ENCODE data around the gene STAU1.

STAU1 gene, protein sequence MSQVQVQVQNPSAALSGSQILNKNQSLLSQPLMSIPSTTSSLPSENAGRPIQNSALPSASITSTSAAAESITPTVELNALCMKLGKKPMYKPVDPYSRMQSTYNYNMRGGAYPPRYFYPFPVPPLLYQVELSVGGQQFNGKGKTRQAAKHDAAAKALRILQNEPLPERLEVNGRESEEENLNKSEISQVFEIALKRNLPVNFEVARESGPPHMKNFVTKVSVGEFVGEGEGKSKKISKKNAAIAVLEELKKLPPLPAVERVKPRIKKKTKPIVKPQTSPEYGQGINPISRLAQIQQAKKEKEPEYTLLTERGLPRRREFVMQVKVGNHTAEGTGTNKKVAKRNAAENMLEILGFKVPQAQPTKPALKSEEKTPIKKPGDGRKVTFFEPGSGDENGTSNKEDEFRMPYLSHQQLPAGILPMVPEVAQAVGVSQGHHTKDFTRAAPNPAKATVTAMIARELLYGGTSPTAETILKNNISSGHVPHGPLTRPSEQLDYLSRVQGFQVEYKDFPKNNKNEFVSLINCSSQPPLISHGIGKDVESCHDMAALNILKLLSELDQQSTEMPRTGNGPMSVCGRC

DNA sequence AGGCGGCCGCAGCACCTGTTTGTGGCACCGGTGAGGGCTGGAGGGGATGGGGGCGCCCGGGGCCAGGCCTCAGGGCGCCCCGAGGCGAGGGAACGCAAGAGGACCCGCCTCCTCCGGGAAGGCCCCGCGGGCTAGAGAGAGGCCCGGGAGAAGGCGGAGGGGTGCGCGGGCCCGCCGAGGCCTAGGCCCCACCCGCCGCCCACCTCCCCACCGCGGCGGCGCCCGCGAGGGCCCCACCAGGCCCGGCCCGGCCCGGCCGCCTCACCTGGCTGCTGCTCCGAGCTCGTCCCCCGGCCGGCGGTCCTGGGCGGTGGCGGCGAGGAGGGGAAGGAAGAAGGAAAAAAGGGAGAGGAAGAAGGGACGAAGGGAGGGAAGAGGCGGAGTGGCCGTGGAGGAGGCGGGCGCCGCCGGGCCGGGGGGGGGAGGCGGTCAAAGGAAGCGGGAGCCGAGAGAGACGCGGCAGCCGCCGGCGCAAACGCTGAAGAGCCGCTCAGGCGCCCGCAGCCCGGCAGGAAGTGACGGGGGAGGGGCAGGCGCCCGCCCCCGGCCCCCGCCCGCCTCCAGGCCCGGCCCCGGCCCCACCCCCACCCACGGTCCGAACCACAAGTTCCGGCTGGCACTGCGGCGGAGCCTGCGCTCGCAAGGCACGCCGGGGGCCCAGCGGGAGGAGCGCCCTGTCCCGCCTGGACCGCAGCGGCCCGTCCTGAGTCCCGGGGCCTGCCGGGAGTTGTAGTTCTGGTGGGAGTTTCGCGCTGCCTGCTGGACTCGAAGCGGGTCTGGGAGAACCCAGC lies at the start of gene STAU1:
TSS of gene STAU1 (minus strand) at position 484 of the 791 bp plus-strand sequence. CDS start 22,133 bp downstream, outside the sequence.
- Histone ChIP-seq H3K36me3 (ENCODE audit: insufficient read depth, low read length) (no peaks in the 10 kb centered on the region), H3K27me3 (ENCODE audit: insufficient read depth, low read length) (no peaks in the 10 kb centered on the region), H3K4me3 (ENCODE audit: low read depth, low read length) (peak within 1 kb of the TSS; percentile 84), H3K79me2 (ENCODE audit: control insufficient read depth, insufficient read depth, low read length, unreplicated experiment) (peaks cover 50% of the 10 kb centered on the region), H3K4me1 (ENCODE audit: control insufficient read depth, insufficient read depth, low read length, unreplicated experiment) (peaks cover 10% of the 10 kb centered on the region), H2AFZ (ENCODE audit: low read length, unreplicated experiment) (peak within 1 kb of the TSS; percentile 88), H3K27ac (ENCODE audit: low read depth, low read length) (peak within 1 kb of the TSS; percentile 56; the same call in 1 of the 2 replicates)

GRCh38 chr20:49237531-49237930 lies 49.4 kb upstream of the STAU1 start:
- no peak overlapping the region for H2AFZ ChIP-seq (ENCODE audit: low read length, unreplicated experiment)
- no peaks in the 10 kb centered on the region for H3K4me1 ChIP-seq (ENCODE audit: control insufficient read depth, insufficient read depth, low read length, unreplicated experiment)
- H3K4me3 ChIP-seq (ENCODE audit: low read depth, low read length), result no peak overlapping the region
- H3K27me3 ChIP-seq (ENCODE audit: insufficient read depth, low read length), result no peaks in the 10 kb centered on the region
- peaks cover 10% of the 10 kb centered on the region for H3K36me3 ChIP-seq (ENCODE audit: insufficient read depth, low read length)
- H3K79me2 ChIP-seq (ENCODE audit: control insufficient read depth, insufficient read depth, low read length, unreplicated experiment), result no peaks in the 10 kb centered on the region
- H3K27ac ChIP-seq (ENCODE audit: low read depth, low read length), result no peak overlapping the region

GRCh38 chr20:49236301-49236700 lies 48.2 kb upstream of the STAU1 start:
- Histone ChIP-seq H3K4me1 (ENCODE audit: control insufficient read depth, insufficient read depth, low read length, unreplicated experiment) (no peaks in the 10 kb centered on the region), H3K4me3 (ENCODE audit: low read depth, low read length) (no peak overlapping the region), H3K79me2 (ENCODE audit: control insufficient read depth, insufficient read depth, low read length, unreplicated experiment) (no peaks in the 10 kb centered on the region), H3K27me3 (ENCODE audit: insufficient read depth, low read length) (no peaks in the 10 kb centered on the region), H2AFZ (ENCODE audit: low read length, unreplicated experiment) (no peak overlapping the region), H3K27ac (ENCODE audit: low read depth, low read length) (no peak overlapping the region), H3K36me3 (ENCODE audit: insufficient read depth, low read length) (peaks cover 14% of the 10 kb centered on the region)

DNA sequence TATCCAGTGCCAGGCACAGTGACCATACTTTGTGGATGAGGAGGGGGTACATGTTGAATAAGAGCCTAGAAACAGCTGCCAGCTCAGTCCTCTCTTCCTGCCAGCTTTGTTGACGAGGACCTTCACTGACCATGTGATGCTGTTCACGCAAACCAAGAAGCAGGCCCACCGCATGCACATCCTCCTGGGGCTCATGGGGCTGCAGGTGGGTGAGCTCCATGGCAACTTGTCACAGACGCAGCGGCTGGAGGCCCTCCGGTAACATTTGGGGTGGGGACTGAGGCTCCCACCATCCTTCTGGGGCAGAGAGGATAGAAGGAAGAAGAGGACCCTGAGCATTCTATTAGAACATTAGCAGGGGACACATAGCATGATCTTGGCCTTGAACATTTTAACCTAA lies 46.7 kb upstream of the STAU1 start:
- H3K4me3 ChIP-seq (ENCODE audit: low read depth, low read length), result no peak overlapping the region
- H3K36me3 ChIP-seq (ENCODE audit: insufficient read depth, low read length), result peaks cover 22% of the 10 kb centered on the region; the same call in 1 of the 2 replicates
- no peak overlapping the region for H2AFZ ChIP-seq (ENCODE audit: low read length, unreplicated experiment)
- H3K4me1 ChIP-seq (ENCODE audit: control insufficient read depth, insufficient read depth, low read length, unreplicated experiment), result no peaks in the 10 kb centered on the region
- H3K27me3 ChIP-seq (ENCODE audit: insufficient read depth, low read length), result no peaks in the 10 kb centered on the region
- no peaks in the 10 kb centered on the region for H3K79me2 ChIP-seq (ENCODE audit: control insufficient read depth, insufficient read depth, low read length, unreplicated experiment)
- H3K27ac ChIP-seq (ENCODE audit: low read depth, low read length), result no peak overlapping the region

- H3K79me2 ChIP-seq (ENCODE audit: control insufficient read depth, insufficient read depth, low read length, unreplicated experiment), result no peaks in the 10 kb centered on the region
- H3K27ac ChIP-seq (ENCODE audit: low read depth, low read length), result no peak overlapping the region
- H3K36me3 ChIP-seq (ENCODE audit: insufficient read depth, low read length), result peaks cover 21% of the 10 kb centered on the region; the same call in 1 of the 2 replicates
- H3K4me1 ChIP-seq (ENCODE audit: control insufficient read depth, insufficient read depth, low read length, unreplicated experiment), result no peaks in the 10 kb centered on the region
- H3K4me3 ChIP-seq (ENCODE audit: low read depth, low read length), result no peak overlapping the region
- H2AFZ ChIP-seq (ENCODE audit: low read length, unreplicated experiment), result no peak overlapping the region
- H3K27me3 ChIP-seq (ENCODE audit: insufficient read depth, low read length), result no peaks in the 10 kb centered on the region
Observed at GRCh38 chr20:49233226-49233625, 45.1 kb upstream of the STAU1 start.

DNA sequence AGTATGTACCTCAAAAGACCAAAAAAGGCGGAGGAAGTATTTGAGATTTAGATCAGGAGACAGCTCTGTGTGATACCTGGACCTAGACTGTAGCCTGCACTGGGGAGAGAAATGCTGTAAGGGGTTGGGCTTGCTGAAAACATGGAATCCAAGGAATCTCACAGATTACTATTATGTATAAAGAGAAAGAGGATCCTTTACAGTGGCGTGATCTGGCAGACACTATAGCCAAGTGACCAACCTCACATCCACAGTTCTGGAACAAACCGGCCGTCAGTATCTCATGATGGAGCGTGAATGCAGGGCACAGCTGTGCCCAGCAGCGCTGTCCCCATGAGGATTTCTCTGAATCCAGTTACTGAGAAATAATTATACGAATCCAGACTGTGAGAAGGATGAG lies 43.3 kb upstream of the STAU1 start:
- peaks cover 21% of the 10 kb centered on the region; the same call in 1 of the 2 replicates for H3K36me3 ChIP-seq (ENCODE audit: insufficient read depth, low read length)
- no peak overlapping the region for H3K4me3 ChIP-seq (ENCODE audit: low read depth, low read length)
- H2AFZ ChIP-seq (ENCODE audit: low read length, unreplicated experiment), result no peak overlapping the region
- no peak overlapping the region for H3K27ac ChIP-seq (ENCODE audit: low read depth, low read length)
- no peaks in the 10 kb centered on the region for H3K27me3 ChIP-seq (ENCODE audit: insufficient read depth, low read length)
- H3K4me1 ChIP-seq (ENCODE audit: control insufficient read depth, insufficient read depth, low read length, unreplicated experiment), result no peaks in the 10 kb centered on the region
- H3K79me2 ChIP-seq (ENCODE audit: control insufficient read depth, insufficient read depth, low read length, unreplicated experiment), result no peaks in the 10 kb centered on the region

DNA sequence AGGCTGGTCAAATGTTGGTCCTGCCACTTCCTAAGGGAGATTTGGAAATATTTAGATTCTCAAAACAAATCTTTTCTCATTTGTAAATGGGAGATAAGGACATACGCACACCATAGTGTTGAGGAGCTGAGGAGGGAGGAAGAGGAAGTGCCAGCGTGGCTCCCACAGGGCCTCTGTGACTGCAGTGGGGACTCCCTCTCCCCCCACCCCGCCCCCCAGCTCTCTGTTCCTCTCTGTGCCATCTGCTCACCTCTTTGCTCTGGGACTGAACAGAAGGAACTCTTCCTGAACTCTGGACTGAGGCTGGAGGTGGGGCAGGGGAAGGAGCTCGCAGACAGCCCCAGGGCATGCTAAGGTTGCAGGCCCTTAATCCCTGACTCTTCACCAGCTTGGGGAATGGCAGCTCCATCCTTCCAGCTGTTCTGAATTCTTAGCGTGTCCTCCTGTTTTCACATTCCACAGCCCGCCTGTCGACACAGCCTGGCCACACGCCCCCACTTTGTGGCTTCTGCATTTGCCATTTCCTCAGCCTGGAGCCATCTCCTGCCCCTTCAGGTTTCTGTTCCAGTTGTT lies 42.5 kb upstream of the STAU1 start:
- no peaks in the 10 kb centered on the region for H3K79me2 ChIP-seq (ENCODE audit: control insufficient read depth, insufficient read depth, low read length, unreplicated experiment)
- H3K4me3 ChIP-seq (ENCODE audit: low read depth, low read length), result no peak overlapping the region
- no peaks in the 10 kb centered on the region for H3K4me1 ChIP-seq (ENCODE audit: control insufficient read depth, insufficient read depth, low read length, unreplicated experiment)
- no peak overlapping the region for H3K27ac ChIP-seq (ENCODE audit: low read depth, low read length)
- peaks cover 24% of the 10 kb centered on the region; the same call in 1 of the 2 replicates for H3K36me3 ChIP-seq (ENCODE audit: insufficient read depth, low read length)
- no peak overlapping the region for H2AFZ ChIP-seq (ENCODE audit: low read length, unreplicated experiment)
- no peaks in the 10 kb centered on the region for H3K27me3 ChIP-seq (ENCODE audit: insufficient read depth, low read length)

- Histone ChIP-seq H3K27me3 (ENCODE audit: insufficient read depth, low read length) (no peaks in the 10 kb centered on the region), H3K79me2 (ENCODE audit: control insufficient read depth, insufficient read depth, low read length, unreplicated experiment) (no peaks in the 10 kb centered on the region), H2AFZ (ENCODE audit: low read length, unreplicated experiment) (no peak overlapping the region), H3K4me3 (ENCODE audit: low read depth, low read length) (no peak overlapping the region), H3K27ac (ENCODE audit: low read depth, low read length) (no peak overlapping the region), H3K4me1 (ENCODE audit: control insufficient read depth, insufficient read depth, low read length, unreplicated experiment) (no peaks in the 10 kb centered on the region), H3K36me3 (ENCODE audit: insufficient read depth, low read length) (peaks cover 27% of the 10 kb centered on the region; the same call in 1 of the 2 replicates)
Observed at GRCh38 chr20:49230021-49230420, 41.9 kb upstream of the STAU1 start.

- Histone ChIP-seq H3K27ac (ENCODE audit: low read depth, low read length) (no peak overlapping the region), H3K27me3 (ENCODE audit: insufficient read depth, low read length) (no peaks in the 10 kb centered on the region), H2AFZ (ENCODE audit: low read length, unreplicated experiment) (no peak overlapping the region), H3K4me3 (ENCODE audit: low read depth, low read length) (no peak overlapping the region), H3K36me3 (ENCODE audit: insufficient read depth, low read length) (peaks cover 33% of the 10 kb centered on the region; the same call in 1 of the 2 replicates), H3K4me1 (ENCODE audit: control insufficient read depth, insufficient read depth, low read length, unreplicated experiment) (no peaks in the 10 kb centered on the region), H3K79me2 (ENCODE audit: control insufficient read depth, insufficient read depth, low read length, unreplicated experiment) (no peaks in the 10 kb centered on the region)
Observed at GRCh38 chr20:49229381-49229780, 41.2 kb upstream of the STAU1 start.

DNA sequence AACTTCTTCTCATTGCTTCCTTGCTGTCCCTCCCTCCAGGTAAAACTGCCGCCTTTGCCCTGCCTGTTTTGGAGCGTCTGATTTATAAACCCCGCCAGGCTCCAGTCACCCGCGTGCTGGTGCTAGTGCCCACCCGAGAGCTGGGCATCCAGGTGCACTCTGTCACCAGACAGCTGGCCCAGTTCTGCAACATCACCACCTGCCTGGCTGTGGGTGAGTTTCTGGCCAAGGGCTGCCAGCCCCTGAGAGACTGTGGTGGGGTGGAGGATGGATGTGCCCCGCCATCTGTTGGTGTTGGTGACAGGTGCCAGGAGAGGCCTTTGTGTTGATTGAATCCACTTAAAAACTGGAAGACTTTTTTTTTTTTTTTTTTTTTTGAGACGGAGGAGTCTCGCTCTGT lies 40.5 kb upstream of the STAU1 start:
- Histone ChIP-seq H2AFZ (ENCODE audit: low read length, unreplicated experiment) (no peak overlapping the region), H3K4me1 (ENCODE audit: control insufficient read depth, insufficient read depth, low read length, unreplicated experiment) (no peaks in the 10 kb centered on the region), H3K27me3 (ENCODE audit: insufficient read depth, low read length) (no peaks in the 10 kb centered on the region), H3K27ac (ENCODE audit: low read depth, low read length) (no peak overlapping the region), H3K4me3 (ENCODE audit: low read depth, low read length) (no peak overlapping the region), H3K79me2 (ENCODE audit: control insufficient read depth, insufficient read depth, low read length, unreplicated experiment) (no peaks in the 10 kb centered on the region), H3K36me3 (ENCODE audit: insufficient read depth, low read length) (peaks cover 33% of the 10 kb centered on the region; the same call in 1 of the 2 replicates)

Measured in ACC112 (cell line).